Superior temporal gyrus (tissue), 1 donor: ENCODE data around the gene YES1.
"Not testable (repeated sequence)": the region's sequence is repeated elsewhere in the genome, so short reads cannot be mapped to it uniquely, and the experiment has no call there.

Experiments
- DNase-seq: peaks from one replicate; pipeline ENCODE4 v3.0.0-alpha.2; 2016; ENCODE audit errors: extremely low spot score

YES1 gene

DNA sequence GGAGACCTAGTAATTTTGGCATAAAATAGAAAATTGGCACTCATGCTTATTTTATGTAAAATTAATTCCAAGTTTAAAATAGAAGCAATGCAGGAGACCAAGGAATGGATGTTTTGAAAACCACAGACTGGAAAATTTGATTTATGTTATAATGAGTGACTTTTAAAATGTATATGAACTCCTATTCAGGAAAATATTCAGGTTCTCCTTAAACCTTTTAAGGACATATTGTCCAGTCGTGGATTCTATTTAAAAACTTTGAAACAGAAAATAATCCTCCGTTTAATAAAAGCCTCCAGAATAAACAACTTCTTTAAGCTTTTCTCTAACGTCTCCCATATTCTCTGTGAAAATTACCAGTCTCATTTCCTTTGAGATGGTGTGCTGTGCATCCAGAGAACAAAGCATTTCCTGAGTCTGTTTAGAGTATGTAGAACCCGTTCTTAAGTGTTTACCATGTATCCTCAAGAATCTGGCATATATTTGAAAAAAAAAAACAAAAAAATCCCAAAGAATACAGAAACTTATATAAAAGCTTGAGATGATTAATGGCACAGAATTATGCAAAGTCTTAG, 8.6 kb upstream of the YES1 start:
- no peak for DNase-seq

DNA sequence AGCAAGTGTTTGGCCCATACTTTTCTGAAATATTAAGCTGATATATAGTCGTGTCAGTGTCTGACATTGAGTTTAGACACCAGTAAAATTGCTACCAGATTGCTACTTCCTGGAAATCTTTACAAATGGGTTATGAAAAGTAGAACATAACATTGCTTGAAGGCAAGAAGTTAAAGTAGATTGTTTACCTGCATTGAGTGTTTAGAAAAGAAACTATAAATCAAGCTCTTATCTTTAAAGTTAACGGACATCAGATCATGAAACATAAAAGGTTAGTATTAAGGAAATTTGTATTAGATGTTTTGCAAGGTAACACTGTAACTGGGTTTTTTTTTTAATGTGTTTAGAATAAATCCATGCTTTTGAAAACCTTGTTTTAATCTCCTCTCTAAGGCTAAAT, 4.8 kb upstream of the YES1 start:
- no peak for DNase-seq

DNA sequence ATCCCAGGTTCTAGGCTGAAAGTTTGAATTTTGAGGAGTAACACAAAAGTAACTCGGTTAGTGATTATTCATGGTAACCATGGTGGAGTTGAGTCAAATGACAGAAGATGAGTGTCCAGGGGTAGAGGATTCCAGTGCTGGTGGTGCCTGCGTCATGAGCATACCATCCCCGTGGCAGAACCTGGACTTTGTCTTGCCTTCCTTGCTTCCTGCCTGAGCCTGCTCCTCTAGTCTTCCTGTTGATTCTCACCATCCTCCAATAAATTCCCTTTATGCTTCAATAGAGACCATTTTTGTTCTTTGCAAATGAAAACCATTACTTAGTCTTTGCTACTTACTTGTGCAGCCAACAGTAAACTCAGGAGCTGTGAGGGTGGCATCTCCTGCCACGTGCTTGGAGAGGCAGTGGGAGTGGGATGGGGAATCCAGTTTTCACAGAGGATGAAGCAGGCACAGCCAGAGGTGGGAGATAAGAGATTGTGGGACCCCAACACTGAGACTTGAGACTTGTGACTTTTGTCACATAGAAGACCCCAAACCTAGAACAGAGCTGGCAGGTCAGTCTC, 4.1 kb upstream of the YES1 start:
- DNase-seq: no peak

GRCh38 chr18:815353-815752, 3.3 kb upstream of the YES1 start:
- no peak for DNase-seq

DNA sequence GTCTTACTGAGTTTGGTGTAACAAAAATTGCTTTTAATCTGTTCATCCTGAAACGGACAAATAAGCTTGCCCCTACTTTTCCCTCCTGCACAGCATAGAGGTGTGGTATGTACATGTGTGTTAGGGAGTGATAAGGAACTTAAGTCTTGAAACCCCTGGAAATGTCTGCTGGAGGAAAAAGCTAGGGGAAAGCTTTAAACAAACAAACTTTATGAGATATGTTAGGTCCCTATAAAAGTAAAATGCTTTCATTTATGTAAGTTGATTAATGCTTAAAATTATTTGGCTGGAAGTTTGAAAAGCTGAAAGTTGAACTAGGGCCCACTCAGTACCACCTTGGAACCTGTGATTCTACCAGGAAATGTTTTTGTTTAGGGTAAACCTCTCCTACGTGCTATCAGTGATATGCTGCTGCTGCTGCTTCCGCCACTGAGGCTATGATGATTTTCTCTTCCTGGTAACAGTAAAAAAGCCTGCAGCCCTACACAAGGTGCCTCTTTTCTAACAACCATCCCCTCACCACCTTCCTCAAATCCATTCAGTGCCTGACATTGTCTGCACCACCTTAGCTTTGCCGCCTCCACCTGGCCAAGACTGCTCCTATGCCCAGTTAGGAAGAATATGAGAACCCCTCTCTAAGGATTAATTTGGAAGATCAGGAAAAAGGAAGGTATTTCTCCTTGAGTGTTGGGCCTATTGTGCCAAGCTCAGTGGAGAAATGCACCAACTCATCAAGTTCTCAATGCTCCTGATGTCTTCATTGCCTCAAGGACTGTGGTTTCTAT, 2.5 kb upstream of the YES1 start:
- no peak for DNase-seq

DNA sequence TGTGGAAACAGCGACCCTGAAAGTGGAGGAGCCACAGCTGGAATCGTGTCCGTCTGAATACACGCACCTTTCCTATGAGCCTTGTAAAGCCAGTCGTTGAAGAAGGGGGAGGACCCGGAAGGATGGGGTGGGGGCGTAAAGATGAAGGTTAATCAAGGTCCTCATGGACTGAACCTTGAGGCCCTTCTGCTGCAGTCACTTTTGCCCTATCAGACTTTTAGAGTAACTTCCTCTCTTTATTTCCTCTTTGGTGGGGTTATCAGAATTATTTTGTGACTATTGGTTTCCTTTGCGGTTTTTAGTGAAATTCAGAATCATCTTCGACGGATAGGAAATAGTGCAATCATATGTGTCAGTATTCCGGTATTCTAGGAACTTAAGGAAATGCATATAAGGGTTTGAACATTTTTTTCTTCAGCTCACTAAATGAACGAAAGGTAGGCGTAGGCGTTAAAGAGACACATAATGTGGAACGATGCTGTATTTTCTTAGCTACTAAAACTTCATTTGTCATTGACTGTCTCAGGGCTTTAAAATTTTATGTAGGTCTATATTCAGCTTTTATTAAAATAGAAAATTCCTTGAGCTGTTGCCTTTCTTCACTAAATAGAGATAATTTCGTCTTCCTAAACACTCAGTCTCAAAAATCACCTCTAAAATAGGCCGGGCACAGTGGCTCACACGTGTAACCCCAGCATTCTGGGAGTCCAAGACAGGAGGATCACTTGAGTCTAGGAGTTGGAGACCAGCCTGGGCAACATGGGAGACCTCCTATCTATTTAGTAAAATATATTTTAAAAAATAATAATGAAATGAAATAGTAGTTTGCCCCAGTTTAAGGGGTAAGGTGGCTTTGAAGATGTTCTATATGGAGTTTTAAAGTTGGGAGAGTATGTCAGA, 1.4 kb upstream of the YES1 start:
- no peak for DNase-seq

DNA sequence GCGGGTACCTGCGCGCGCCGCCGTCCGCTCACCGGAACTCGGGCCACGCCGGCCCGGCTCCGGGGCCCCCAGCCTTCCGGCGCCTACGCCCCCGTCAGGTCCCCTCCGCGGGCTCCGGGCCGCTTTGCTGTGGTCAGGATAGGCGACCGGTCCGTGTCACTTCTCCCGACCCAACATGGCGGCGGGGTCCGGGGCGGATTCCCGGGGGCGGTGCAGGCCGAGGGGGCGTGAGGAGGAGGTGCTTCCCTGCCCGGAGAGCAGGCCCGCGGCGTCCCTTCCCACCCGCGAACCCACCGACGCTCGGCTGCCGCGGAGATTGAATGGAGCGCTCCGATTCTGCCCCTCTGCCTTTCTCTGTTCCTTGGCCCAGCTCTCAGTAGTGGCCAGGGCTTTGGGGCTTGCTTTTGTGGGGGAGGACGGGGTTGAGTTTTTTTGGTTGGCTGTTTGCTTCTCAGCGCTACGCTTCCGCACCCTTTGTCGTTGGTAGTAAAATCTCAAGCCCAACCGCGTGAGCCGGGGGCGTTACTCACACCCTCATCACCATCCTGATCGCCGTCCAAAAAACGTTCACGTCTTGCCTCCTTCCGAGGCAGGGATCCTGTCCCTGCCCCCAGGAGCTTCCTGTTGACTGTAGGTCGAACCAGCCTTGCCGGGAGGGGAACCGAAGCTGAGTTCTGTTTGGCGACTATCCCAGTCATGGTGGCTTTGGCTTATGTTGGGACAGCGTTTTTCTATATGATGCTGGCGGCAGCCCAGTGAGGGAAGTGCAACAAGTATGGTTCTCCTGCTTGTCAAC, 532 bp upstream of the YES1 start:
- no peak for DNase-seq

DNA sequence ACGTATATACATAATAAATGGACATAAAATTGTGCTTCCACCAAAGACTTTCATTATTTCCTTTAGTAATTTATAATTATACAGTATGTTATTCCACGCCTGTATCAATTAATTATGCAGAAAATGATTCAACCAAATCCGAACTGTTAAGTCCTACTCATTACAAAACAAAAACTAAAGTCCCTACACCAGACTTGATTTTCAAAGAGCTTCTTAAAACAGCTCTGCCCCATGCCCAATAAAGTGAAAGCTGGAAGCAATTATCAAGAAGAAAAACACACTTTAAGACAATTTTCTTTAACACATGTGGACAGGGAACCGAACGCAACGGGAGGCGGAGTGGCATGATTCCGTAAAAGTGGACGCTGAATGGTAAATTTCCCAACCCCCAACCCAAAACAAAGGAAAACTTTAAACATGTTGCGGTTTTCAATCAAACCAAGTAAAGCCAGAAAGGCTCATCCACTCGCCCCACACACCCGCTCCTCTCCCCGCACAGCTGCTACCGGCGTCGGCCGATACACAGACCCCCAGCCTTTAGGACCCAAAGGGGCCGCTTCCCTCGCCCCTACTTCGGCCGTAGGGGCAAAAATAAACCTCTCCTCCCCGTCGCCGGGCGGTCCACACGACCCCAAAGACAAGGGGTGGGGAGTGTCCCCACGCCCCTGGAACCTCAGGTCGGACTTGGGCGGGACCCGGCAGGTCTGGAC, 705 bp downstream of the YES1 start:
- DNase-seq: no peak

GRCh38 chr18:809985-810642, 1.9 kb downstream of the YES1 start:
- no peak for DNase-seq

DNA sequence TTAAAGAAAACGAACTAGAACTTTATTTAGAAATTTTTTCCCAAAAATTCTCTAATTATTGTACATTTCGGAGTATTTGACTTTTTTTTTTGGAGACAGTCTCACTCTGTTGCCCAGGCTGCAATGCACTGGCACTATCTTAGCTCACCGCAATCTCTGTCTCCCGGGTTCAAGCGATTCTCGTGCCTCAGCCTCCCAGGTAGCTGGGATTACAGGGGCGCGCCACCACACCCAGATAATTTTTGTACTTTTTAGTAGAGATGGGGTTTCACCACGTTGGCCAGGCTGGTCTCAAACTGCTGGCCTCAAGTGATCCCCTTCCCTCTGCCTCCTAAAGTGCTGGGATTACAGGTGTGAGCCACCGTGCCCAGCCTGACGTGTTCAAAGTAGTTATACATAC, 2.8 kb downstream of the YES1 start:
- not testable (repeated sequence) for DNase-seq

DNA sequence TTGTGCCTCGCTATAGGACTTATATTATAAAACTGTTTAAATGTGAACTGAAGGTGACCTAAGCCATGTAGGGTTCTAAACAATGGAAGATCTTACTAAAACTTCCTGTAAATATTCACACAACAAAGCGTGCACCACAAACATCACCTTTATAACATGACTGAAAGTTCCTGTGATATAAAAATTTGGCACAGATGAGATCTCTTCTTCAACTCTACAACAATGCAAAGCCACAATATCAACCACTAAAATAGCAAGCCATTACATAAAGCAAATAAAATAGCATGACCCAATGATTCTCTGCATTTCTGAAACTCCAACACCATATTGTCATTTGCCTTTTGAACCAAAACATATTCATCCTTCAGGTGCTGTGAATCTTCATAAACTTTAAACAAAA, 3.5 kb downstream of the YES1 start:
- no peak for DNase-seq

DNA sequence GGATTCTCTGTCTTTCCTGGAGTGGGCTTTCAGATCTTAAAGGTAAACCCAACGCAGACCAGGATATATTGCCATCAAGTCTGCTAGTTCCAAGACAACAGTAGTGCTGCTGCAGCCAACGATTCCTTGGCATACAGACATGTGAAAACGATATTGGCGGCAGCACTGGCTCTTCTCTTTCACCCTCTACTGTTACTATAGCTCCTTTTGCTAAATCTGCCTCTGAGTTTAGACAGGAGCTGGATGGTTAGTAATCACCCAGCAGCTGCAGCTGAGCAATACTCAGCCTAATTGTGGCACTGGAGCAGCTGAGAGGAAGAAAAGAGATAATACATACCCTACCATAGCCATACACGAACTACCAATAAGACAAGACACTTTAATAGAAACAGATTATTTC, 4.0 kb downstream of the YES1 start:
- DNase-seq: no peak

DNA sequence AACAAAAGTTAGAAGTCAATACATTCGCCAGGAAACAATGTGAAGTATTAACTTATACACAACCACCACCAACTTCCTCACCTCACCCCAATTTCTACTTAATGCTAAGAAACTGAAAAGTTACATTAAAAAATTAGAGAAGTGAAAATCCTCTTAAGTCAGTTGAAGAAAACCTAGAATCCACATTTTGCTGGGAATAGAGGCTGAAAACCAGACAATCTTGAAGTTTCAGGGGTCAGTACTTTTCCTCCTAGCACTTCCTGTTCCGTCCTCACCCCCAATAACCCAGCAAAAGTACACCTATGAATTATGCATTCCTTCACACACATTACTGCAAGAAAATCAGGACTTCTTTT, 6.3 kb downstream of the YES1 start:
- no peak for DNase-seq

- no peak for DNase-seq
These were observed 6.9 kb downstream of the YES1 start for GRCh38 chr18:805008-805754.

DNA sequence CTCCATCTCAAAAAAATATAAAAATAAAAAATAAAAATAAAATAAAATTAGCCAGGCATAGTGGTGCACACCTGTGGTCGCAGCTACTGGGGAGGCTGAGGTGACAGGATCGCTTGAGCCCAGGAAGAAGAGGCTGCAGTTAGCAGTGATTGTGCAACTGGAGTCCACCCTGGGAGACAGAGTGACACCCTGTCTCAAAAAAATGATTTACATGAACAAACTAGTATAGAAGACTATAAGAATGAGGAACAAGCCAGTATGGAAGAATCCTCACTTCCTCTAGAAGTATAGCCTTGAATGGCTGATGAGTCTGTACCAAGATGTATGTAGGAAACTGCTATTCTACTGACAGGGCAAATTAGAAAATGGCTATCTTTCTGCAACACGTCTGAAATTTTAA, 10.9 kb downstream of the YES1 start:
- DNase-seq: no peak

GRCh38 chr18:799943-800342, 12.1 kb downstream of the YES1 start:
- no peak for DNase-seq

- not testable (repeated sequence) for DNase-seq
These were observed 16.7 kb downstream of the YES1 start for GRCh38 chr18:795383-795782.

DNA sequence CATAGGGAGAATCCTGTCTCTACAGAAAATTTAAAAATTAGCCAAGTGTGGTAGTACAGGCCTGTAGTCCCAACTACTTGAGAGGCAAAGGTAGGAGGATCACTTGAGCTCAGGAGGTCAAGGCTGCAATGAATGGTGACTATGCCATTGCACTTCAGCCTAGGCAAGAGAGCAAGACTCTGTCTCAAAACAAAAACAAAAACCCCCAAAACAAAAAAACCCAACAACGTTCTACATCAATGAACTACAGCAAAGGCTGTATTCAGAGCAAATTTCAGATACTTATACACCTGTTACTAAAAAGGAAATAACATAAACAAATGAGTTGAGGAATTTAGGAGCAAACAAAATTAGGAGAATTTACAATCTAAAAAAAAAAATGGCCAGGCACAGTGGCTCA, 22.6 kb downstream of the YES1 start:
- no peak for DNase-seq

DNA sequence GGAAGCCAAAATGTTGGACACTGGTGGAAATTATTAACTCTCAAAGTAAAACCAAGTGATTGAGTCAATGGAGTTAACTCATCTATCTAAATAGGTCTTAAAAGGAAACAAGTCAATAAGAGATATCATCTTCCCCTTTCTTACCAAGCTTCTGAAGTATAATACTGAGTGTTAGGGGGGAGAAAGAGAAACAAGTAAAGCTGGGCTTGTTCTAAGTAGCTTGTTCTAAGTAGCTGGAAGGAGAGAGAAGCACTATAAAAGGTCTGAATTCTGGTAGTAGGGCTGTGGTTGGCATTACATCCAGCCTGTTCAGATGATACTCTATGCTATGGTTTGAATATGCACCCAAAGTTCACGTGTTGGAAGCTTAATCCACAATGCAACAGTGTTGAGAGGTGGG, 26.8 kb downstream of the YES1 start:
- no peak for DNase-seq
